ENCODE data around the gene MOB2. TPM values are rescaled to one million over a fixed set of nuclear protein-coding genes. Genes with fewer than 3 reads are reported as not detected.

MOB2 gene
- total RNA-seq, 2 donors from 2014 or later: 11.4 to 31.3 TPM

DNA sequence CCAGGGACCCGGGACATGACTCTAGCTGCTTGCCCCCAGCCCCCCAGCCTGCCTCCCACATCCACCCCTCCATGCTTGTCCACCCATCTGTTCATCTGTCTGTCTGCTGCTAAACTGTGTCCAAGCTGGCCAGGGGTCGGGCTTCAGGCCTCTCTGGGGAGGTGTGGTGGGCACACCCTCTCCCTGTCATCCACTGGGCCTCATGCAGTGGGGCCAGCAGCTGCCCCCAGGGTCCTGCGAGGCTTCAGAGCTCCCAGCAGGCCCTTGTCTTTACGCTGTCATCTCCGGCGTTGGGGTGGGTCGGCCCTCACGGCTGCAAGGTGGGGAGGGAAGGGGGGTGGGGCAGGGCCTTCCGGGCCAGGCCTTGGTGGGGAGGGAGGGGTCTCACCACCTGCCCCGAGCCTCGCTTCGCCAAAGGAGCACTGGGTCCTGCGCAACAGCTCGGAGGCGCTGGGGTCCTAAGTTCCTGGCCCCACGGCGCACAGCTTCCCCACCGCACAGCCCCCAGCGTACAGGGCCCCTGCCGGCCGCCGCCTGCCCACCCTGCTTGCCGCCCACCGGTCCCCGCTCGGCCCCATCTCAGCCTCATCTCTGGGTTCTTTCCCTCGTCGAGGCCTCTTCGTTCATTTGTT, 26.7 kb downstream of the MOB2 start:
- Histone ChIP-seq H3K4me3 (no peak overlapping the region), H3K27me3 (no peaks in the 10 kb centered on the region), H3K4me1 (peaks cover 7% of the 10 kb centered on the region), H3K36me3 (replicated peaks in 1 of 2; ENCODE audit: insufficient read depth in 1 of 2, low read depth in 2 of 2) (no peaks in the 10 kb centered on the region), H3K9me3 (no peaks in the 10 kb centered on the region), H3K27ac (no peak overlapping the region)
- 79 to 80% methylated on average over 15 to 29 of the region's 29 CpGs for WGBS, 2 donors
- no peak for DNase-seq
- TF ChIP-seq, protein P1, sequence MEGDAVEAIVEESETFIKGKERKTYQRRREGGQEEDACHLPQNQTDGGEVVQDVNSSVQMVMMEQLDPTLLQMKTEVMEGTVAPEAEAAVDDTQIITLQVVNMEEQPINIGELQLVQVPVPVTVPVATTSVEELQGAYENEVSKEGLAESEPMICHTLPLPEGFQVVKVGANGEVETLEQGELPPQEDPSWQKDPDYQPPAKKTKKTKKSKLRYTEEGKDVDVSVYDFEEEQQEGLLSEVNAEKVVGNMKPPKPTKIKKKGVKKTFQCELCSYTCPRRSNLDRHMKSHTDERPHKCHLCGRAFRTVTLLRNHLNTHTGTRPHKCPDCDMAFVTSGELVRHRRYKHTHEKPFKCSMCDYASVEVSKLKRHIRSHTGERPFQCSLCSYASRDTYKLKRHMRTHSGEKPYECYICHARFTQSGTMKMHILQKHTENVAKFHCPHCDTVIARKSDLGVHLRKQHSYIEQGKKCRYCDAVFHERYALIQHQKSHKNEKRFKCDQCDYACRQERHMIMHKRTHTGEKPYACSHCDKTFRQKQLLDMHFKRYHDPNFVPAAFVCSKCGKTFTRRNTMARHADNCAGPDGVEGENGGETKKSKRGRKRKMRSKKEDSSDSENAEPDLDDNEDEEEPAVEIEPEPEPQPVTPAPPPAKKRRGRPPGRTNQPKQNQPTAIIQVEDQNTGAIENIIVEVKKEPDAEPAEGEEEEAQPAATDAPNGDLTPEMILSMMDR (IDR thresholded peaks at IDR 0.05): no peak
- TF ChIP-seq POLR2A (IDR thresholded peaks at IDR 0.05): no peak
- ATAC-seq: no peak
- intact Hi-C loops (cut with DNase I): loop anchor here (10.0 kb wide), 1 partner anchor 595 kb away; no protein-coding TSS in a partner anchor

GRCh38 chr11:1459219-1459575, 27.4 kb downstream of the MOB2 start:
- no peaks in the 10 kb centered on the region for H3K9me3 ChIP-seq
- no peaks in the 10 kb centered on the region for H3K36me3 ChIP-seq (replicated peaks in 1 of 2; ENCODE audit: insufficient read depth in 1 of 2, low read depth in 2 of 2)
- peak; percentile 1 for ATAC-seq
- no peak for DNase-seq
- 86 to 92% methylated on average over 6 to 14 of the region's 14 CpGs for WGBS, 2 donors
- H3K4me1 ChIP-seq: peaks cover 7% of the 10 kb centered on the region
- H3K4me3 ChIP-seq: no peak overlapping the region
- H3K27me3 ChIP-seq: no peaks in the 10 kb centered on the region
- H3K27ac ChIP-seq: no peak overlapping the region
- intact Hi-C loops (cut with DNase I): loop anchor here (10.0 kb wide), 1 partner anchor 594 kb away; no protein-coding TSS in a partner anchor
- TF ChIP-seq, protein P1 (IDR thresholded peaks at IDR 0.05): no peak
- TF ChIP-seq POLR2A (IDR thresholded peaks at IDR 0.05): no peak

DNA sequence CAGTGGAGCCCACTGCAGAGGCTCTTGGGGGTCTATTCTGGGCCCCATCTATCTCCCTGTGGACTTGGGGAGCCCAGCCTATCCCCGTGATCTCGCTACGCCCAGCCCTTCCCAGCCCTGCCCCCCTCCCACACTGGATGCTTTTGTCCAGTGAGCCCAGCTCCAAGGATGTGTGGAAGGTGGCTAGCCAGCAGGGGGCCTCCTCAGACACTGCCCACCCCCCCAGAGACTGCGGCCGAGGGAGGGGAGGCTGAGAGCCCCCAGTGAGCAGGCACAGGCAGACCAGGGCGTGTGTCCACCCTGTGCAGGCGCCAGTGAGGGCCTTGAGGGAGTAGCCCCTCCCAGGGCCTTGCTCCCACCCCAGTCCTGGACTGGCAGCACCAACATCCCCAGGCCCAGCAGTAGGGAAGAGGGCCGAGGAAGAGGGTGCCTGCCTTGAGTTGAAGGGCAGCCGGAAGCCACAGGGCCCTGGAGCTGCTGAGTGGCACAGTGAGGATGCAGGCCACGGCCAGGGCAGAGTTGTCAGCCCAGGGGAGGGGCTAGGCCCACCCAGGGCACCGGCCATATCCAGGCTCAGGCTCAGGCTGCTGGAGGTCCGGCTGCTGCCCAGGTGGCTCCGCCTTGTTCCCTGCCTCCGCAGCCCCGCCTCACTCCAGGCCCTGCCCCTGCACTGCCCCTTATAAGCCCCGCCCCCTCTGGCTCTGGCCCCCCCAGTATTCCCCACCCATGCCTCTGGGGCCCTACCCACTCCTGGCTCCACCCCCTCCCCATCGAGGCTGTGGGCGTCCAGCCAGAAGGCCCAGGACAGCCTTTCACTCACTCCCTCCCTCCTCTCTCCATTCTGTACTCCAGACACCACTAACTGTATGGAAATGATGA, 28.0 kb downstream of the MOB2 start:
- no peaks in the 10 kb centered on the region for H3K36me3 ChIP-seq (replicated peaks in 1 of 2; ENCODE audit: insufficient read depth in 1 of 2, low read depth in 2 of 2)
- H3K4me3 ChIP-seq: no peak overlapping the region
- 44 to 66% methylated on average over 4 to 16 of the region's 18 CpGs for WGBS, 2 donors
- ATAC-seq (peak; percentile 26), DNase-seq (peak; percentile 51 to 67 (median 60))
- peaks cover 7% of the 10 kb centered on the region for H3K4me1 ChIP-seq
- TF ChIP-seq, protein P1 (IDR thresholded peaks at IDR 0.05): no peak
- no peak for TF ChIP-seq POLR2A (IDR thresholded peaks at IDR 0.05)
- intact Hi-C loops (cut with DNase I): loop anchor here (10.0 kb wide), 1 partner anchor 594 kb away; no protein-coding TSS in a partner anchor
- H3K9me3 ChIP-seq: no peaks in the 10 kb centered on the region
- H3K27ac ChIP-seq: no peak overlapping the region
- no peaks in the 10 kb centered on the region for H3K27me3 ChIP-seq

- DNase-seq (no peak), ATAC-seq (no peak)
- WGBS, 2 donors: 87 to 91% methylated on average over 3 to 16 of the region's 18 CpGs
- Histone ChIP-seq H3K4me1 (peaks cover 7% of the 10 kb centered on the region), H3K27me3 (no peaks in the 10 kb centered on the region), H3K27ac (no peak overlapping the region), H3K36me3 (replicated peaks in 1 of 2; ENCODE audit: insufficient read depth in 1 of 2, low read depth in 2 of 2) (no peaks in the 10 kb centered on the region), H3K4me3 (no peak overlapping the region), H3K9me3 (no peaks in the 10 kb centered on the region)
- TF ChIP-seq POLR2A (IDR thresholded peaks at IDR 0.05): no peak
- TF ChIP-seq, protein P1 (IDR thresholded peaks at IDR 0.05): no peak
- intact Hi-C loops (cut with DNase I): loop anchor here (10.0 kb wide), 1 partner anchor 593 kb away; no protein-coding TSS in a partner anchor
Observed at GRCh38 chr11:1457856-1458255, 28.7 kb downstream of the MOB2 start.

All from body of pancreas (tissue), 4 donors.